AG09319 (cell line): Measurements from ENCODE around the gene CDKN1C.

Source experiments
- DNase-seq: peaks from one replicate; pipeline ENCODE4 v3.0.0-alpha.2; 2010; ENCODE audit warnings: low read depth; ENCODE audit errors: extremely low read depth
- CTCF ChIP-seq: IDR thresholded peaks from 2 replicates; pipeline ENCODE4 v1.5.1; 2011; ENCODE audit warnings: low read depth, mild to moderate bottlenecking, inconsistent platforms, low read length, moderate library complexity

CDKN1C gene

GRCh38 chr11:2862395-2863275 is 22.9 kb downstream of the CDKN1C start:
- no peak for DNase-seq
- no peak for TF ChIP-seq CTCF

- DNase-seq, result no peak
- TF ChIP-seq CTCF, result no peak
Observed at GRCh38 chr11:2860636-2861035, 24.9 kb downstream of the CDKN1C start.

GRCh38 chr11:2859699-2860037 is 25.9 kb downstream of the CDKN1C start:
- DNase-seq, result no peak
- TF ChIP-seq CTCF, result no peak

- DNase-seq, result no peak
- TF ChIP-seq CTCF, result no peak
Observed at GRCh38 chr11:2858995-2859698, 26.4 kb downstream of the CDKN1C start.

- DNase-seq, result no peak
Observed at GRCh38 chr11:2857918-2858317, 27.7 kb downstream of the CDKN1C start.

GRCh38 chr11:2857276-2857675 is 28.3 kb downstream of the CDKN1C start:
- no peak for TF ChIP-seq CTCF
- no peak for DNase-seq

More at GRCh38 chr11:2857918-2858317, 27.7 kb downstream of the CDKN1C start:
- no peak for TF ChIP-seq CTCF

- DNase-seq, result no peak
- no peak for TF ChIP-seq CTCF
Observed at GRCh38 chr11:2855162-2855561, 30.4 kb downstream of the CDKN1C start.
